HG03354 (cell line): Measurements from ENCODE around the gene KCNV2.

ENCODE experiments used
- ATAC-seq: cut with Tn5 transposase; IDR thresholded peaks from one replicate; pipeline ENCODE4 v1.9.1; 2021; ENCODE audit warnings: mild to moderate bottlenecking; ENCODE audit not compliant: unreplicated experiment, poor library complexity, severe bottlenecking

KCNV2 gene

GRCh38 chr9:2745560-2746380, 28.5 kb downstream of the KCNV2 start:
- ATAC-seq: no peak

GRCh38 chr9:2749485-2749884, 32.2 kb downstream of the KCNV2 start:
- no peak for ATAC-seq

DNA sequence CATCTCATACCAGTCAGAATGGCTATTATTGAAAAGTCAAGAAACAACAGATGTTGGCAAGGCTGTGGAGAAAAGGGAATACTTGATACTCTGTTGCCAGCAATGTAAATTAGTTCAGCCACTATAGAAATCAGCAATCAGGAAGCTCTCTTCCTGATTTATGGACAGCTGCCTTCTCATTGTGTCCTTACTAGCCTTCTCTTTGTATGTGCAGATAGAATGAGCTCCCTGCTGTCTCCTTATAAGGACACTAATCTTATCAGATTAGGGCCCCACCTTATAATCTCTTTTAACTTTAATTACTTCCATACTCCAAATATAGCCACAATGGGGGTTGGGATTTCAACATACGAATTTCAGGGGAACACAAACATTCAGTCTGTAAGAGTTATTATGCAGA, 38.0 kb downstream of the KCNV2 start:
- no peak for ATAC-seq

DNA sequence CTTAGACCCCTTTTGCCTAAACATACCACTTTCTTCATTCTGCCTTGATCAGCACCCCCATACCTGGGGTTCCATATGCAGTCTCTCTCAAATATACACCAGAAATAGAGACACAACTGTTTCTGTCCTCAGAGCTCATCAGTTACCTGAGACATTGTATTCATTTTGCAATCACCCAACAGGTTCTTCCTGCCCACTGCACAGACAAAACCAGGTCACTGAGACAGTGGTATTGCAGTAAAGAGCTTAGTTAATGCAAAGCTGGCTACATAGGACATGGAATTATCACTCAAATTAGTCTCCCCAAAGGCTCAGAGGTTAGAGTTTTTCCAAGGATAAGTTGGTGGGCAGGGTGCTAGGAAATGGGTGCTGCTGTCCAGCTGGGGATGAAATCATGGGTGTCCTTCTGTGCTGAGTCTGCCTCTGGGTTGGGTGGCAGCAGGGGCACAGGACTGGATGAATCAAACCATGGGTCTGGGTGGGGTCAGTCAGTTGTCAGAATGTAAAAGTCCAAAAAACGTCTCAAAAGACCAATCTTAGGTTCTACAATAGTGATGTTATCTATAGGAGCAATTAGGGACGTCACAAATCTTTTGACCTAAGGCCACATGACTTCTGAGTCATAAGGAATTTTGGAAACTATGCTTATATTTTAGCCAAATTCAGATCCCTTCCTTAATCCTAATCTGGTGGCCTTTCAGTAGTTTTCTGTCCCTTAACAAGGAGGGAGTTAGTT, 41.0 kb downstream of the KCNV2 start:
- ATAC-seq: no peak

- ATAC-seq: no peak
Measured at GRCh38 chr9:2758898-2759510, 41.7 kb downstream of the KCNV2 start.

GRCh38 chr9:2761424-2761823, 44.1 kb downstream of the KCNV2 start:
- ATAC-seq: peak; percentile 92

- ATAC-seq: peak; percentile 37
Measured at GRCh38 chr9:2764353-2764752, 47.0 kb downstream of the KCNV2 start.

GRCh38 chr9:2765250-2765880, 48.1 kb downstream of the KCNV2 start:
- no peak for ATAC-seq

DNA sequence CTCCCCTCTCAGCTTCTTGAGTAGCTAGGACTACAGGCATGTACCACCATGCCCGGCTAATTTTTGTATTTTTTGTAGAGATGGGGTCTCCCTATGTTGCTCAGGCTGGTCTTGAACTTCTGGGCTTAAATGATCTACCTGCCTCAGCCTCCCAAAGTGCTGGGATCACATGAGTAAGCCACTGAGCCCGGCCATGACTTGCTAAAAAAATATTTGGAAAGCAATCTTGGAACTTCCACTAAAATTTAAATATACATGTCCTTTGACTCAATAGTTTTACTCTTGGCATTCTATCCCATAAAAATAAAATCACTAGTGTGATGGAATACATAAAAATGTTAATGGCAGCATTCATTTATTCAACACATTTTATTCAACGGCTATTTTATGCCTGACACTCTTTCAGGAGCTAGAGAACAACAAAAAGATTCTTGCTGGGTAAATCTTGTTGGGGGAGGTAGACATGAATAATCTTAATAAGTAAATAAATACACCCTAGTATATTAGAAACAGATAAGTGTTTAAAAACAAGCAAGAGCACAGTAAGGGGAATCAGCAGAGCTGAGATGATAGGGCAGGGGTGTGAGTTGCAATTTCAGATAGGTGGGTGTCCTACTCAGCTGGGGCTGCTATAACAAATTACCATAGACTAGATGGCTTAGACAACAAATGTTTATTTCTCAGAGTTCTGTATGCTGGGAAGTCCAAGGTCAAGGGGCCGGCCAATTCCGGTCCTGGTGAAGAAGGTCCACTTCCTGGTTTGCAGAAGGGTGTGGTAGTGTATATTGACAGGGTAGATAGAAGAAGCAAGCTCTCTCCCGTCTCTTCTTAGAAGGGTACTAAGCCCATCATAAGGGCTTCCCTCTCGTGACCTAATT, 50.7 kb downstream of the KCNV2 start:
- ATAC-seq: no peak

DNA sequence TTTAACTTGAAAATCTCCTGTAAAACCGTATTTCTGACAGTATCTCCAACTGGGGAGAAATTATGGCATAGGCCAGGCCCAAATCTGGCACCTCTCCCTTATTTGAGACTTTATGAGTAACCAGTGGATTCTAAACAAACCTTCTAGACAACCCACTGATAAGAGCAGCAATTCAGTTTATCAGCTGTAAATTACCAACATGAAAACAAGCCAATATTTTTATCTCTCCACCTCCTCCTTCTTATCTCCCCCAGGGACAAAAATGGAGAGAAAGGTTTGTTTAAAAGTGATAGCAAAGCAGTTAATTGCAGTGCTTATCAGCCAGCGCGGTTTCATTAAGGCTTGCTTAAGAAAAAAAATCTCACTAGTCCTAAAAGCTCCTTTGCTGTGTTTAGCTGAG, 53.8 kb downstream of the KCNV2 start:
- ATAC-seq: no peak

GRCh38 chr9:2771661-2772060, 54.4 kb downstream of the KCNV2 start:
- ATAC-seq: no peak

DNA sequence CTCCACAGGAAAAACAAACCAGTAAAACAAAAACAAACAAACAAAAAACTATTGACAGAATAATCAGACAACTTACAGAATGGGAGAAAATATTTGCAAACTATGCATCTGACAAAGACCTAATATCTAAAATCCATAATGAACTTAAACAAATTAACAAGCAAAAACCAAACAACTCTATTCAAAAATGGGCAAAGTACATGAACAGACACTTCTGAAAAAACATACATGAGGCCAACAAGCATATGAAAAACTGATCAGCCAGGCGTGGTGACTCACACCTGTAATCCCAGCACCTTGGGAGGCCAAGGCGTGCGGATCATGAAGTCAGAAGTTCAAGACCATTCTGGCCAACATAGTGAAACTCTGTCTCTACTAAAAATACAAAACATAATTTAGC, 60.1 kb downstream of the KCNV2 start:
- no peak for ATAC-seq

GRCh38 chr9:2778816-2779215, 61.5 kb downstream of the KCNV2 start:
- ATAC-seq: no peak
